ENCODE data around the gene POU5F1.
A peak's percentile ranks its signal among the peaks of the same experiment; 100 is the strongest.
"Not testable (repeated sequence)": the region's sequence is repeated elsewhere in the genome, so short reads cannot be mapped to it uniquely, and the experiment has no call there.

The POU5F1 gene

GRCh38 chr6:31169123-31169857, 1.2 kb downstream of the POU5F1 start:
- no peak for DNase-seq

GRCh38 chr6:31168606-31169005, 1.9 kb downstream of the POU5F1 start:
- DNase-seq, result no peak

- DNase-seq, result no peak
Observed at GRCh38 chr6:31165986-31166385, 4.5 kb downstream of the POU5F1 start.

- DNase-seq, result not testable (repeated sequence)
Observed at GRCh38 chr6:31165064-31165832, 5.2 kb downstream of the POU5F1 start.

- not testable (repeated sequence) for DNase-seq
Observed at GRCh38 chr6:31164475-31165063, 5.9 kb downstream of the POU5F1 start.

- no peak for DNase-seq
Observed at GRCh38 chr6:31163922-31164321, 6.6 kb downstream of the POU5F1 start.

- no peak for DNase-seq
Observed at GRCh38 chr6:31162463-31163165, 7.9 kb downstream of the POU5F1 start.

GRCh38 chr6:31161216-31162126, 9.0 kb downstream of the POU5F1 start:
- DNase-seq, result no peak

- DNase-seq, result no peak
Observed at GRCh38 chr6:31158863-31159855, 11.3 kb downstream of the POU5F1 start.

- peak; percentile 81 to 99 (median 95) for DNase-seq
Observed at GRCh38 chr6:31158140-31158862, 12.2 kb downstream of the POU5F1 start, which contains the start of gene TCF19. Gene TCF19 (plus strand): TSS chr6:31158589. CDS start chr6:31159470, 881 bp downstream.

GRCh38 chr6:31157513-31158139, 12.9 kb downstream of the POU5F1 start, which contains the start of gene CCHCR1:
Gene CCHCR1 (minus strand): TSS chr6:31157802. CDS start chr6:31157600, 202 bp downstream.
- peak in 1 of 56 donors; percentile 7 for DNase-seq

- no peak for DNase-seq
Observed at GRCh38 chr6:31156641-31157040, 13.8 kb downstream of the POU5F1 start.

- DNase-seq, result no peak
Observed at GRCh38 chr6:31154436-31154835, 16.0 kb downstream of the POU5F1 start.

- DNase-seq, result no peak
Observed at GRCh38 chr6:31152781-31153180, 17.7 kb downstream of the POU5F1 start.

- no peak for DNase-seq
Observed at GRCh38 chr6:31149827-31150447, 20.5 kb downstream of the POU5F1 start.

GRCh38 chr6:31145386-31145785, 25.1 kb downstream of the POU5F1 start:
- DNase-seq, result no peak

GRCh38 chr6:31144970-31145340, 25.5 kb downstream of the POU5F1 start:
- DNase-seq, result no peak

Data from nucleus accumbens (tissue), 56 donors.